ENCODE results near the gene RAB24. TPM values are rescaled to one million over a fixed set of nuclear protein-coding genes. Genes with fewer than 3 reads are reported as not detected.

The RAB24 gene
- total and polyA plus RNA-seq, 7 donors = 22.3 to 64.6 (median 33.6) TPM

DNA sequence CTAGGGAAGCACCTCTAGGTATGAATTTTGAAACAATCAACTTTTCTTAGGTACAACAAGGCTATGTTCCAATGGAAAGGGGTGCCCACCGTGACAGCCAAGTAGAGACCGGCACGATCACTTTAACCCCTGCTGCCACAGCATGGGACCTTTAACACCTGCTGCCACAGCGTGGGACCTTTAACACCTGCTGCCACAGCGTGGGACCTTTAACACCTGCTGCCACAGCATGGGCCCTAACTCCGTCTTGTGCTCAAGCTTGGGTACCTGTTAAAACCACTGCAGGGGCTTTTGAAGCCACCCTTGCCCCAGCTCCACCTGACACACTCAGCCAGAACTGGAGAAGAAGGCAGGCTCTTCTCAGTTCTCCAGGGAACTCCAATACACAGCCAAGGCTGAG is 26.4 kb upstream of the RAB24 start:
- DNase-seq = no peak
- WGBS, 2 donors = 86 to 91% methylated on average over 6 of the region's 6 CpGs
- H3K4me3 ChIP-seq = no peak overlapping the region
- H3K27me3 ChIP-seq = no peaks in the 10 kb centered on the region
- H3K27ac ChIP-seq = no peak overlapping the region
- no peaks in the 10 kb centered on the region for H3K4me1 ChIP-seq
- intact Hi-C loops (cut with DNase I) = no loop called here
- TF ChIP-seq POLR2AphosphoS5 (IDR thresholded peaks at IDR 0.05) (no peak), POLR2A (IDR thresholded peaks at IDR 0.05) (no peak), EP300 (IDR thresholded peaks at IDR 0.05) (no peak)
- TF ChIP-seq, protein P1, sequence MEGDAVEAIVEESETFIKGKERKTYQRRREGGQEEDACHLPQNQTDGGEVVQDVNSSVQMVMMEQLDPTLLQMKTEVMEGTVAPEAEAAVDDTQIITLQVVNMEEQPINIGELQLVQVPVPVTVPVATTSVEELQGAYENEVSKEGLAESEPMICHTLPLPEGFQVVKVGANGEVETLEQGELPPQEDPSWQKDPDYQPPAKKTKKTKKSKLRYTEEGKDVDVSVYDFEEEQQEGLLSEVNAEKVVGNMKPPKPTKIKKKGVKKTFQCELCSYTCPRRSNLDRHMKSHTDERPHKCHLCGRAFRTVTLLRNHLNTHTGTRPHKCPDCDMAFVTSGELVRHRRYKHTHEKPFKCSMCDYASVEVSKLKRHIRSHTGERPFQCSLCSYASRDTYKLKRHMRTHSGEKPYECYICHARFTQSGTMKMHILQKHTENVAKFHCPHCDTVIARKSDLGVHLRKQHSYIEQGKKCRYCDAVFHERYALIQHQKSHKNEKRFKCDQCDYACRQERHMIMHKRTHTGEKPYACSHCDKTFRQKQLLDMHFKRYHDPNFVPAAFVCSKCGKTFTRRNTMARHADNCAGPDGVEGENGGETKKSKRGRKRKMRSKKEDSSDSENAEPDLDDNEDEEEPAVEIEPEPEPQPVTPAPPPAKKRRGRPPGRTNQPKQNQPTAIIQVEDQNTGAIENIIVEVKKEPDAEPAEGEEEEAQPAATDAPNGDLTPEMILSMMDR (IDR thresholded peaks at IDR 0.05) = no peak
- peaks cover 18 to 62% (median 36%) of the 10 kb centered on the region in 4 donors for H3K36me3 ChIP-seq
- no peaks in the 10 kb centered on the region for H3K9me3 ChIP-seq

DNA sequence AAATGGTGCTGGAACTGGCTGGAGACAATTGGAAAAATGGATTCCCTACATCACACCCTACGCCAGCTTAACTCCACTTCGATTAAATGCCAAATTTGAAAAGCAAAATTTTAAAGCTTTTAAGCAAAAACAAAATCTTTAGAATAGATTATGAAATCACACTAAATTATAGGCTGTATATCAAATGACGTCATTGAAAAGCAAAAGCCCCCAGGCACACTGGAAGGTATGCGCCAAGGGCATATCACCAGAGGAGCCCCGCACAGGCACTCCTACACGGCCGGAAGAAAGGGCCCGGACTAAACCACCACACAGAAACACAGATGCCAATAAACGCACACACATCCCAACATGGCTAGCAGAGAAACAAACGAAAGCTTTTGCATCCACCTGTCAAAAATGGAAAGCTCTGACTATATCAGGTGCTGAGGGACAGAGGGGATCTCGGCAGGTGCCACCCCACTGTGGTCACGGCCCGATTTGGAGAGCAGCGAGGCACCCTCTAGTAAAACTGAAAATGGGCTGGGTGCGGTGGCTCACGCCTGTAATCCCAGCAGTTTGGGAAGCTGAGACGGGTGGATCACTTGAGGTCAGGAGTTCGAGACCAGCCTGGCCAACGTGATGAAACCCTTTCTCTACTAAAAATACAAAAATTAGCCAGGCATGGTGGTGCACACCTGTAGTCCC is 25.2 kb upstream of the RAB24 start:
- Histone ChIP-seq H3K9me3 (no peaks in the 10 kb centered on the region), H3K36me3 (peaks cover 8 to 50% (median 24%) of the 10 kb centered on the region in 4 donors), H3K4me1 (no peaks in the 10 kb centered on the region), H3K27me3 (no peaks in the 10 kb centered on the region), H3K27ac (no peak overlapping the region), H3K4me3 (no peak overlapping the region)
- TF ChIP-seq POLR2A (IDR thresholded peaks at IDR 0.05) = no peak
- TF ChIP-seq POLR2AphosphoS5 (IDR thresholded peaks at IDR 0.05) = no peak
- TF ChIP-seq, protein P1 (IDR thresholded peaks at IDR 0.05) = no peak
- no peak for TF ChIP-seq EP300 (IDR thresholded peaks at IDR 0.05)
- DNase-seq = no peak
- 88 to 93% methylated on average over 19 of the region's 19 CpGs for WGBS, 2 donors
- intact Hi-C loops (cut with DNase I) = no loop called here

- no peak for DNase-seq
- Histone ChIP-seq H3K9me3 (no peaks in the 10 kb centered on the region), H3K4me3 (no peak overlapping the region), H3K4me1 (no peaks in the 10 kb centered on the region), H3K36me3 (peaks cover 0 to 41% (median 17%) of the 10 kb centered on the region in 4 donors), H3K27me3 (no peaks in the 10 kb centered on the region), H3K27ac (peak overlapping the region in 3 of 4 donors; percentile 29 to 40 (median 34))
- intact Hi-C loops (cut with DNase I) = no loop called here
- TF ChIP-seq POLR2AphosphoS5 (IDR thresholded peaks at IDR 0.05) (no peak), EP300 (IDR thresholded peaks at IDR 0.05) (no peak), POLR2A (IDR thresholded peaks at IDR 0.05) (no peak)
- TF ChIP-seq, protein P1 (IDR thresholded peaks at IDR 0.05) = no peak
- whole genome bisulfite sequencing, 2 donors = 82 to 85% methylated on average over 28 of the region's 28 CpGs
Measured at GRCh38 chr5:177327539-177328522, 24.3 kb upstream of the RAB24 start.

DNA sequence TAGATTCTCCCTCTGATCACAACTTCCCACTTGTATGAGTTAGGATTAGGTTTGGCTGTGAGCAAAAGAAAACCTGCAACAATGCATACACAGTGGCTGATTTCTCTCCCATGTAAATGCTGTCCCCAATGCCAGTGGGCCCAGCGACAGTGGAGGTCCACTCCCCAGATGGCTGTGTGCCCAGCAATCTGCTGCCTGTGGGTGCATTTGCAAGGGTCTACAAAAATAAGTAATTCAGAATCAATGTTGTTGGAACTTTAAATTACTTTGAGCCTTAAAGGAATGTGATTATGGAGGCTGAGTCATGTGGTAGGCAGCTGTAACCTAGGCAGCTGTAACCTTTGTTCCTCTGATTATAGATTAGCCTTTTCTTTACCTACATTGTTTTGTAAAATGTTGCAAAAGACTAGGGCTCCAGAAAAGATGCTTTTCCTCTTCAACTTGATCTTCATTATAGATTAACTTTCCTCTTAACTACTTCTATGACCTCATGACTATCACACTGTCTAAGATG is 22.4 kb upstream of the RAB24 start:
- no peaks in the 10 kb centered on the region for H3K9me3 ChIP-seq
- H3K36me3 ChIP-seq = peaks cover 0 to 22% (median 12%) of the 10 kb centered on the region in 4 donors
- no peak for DNase-seq
- WGBS, 2 donors = 8 to 76% methylated on average over 1 of the region's 1 CpG
- H3K4me3 ChIP-seq = no peak overlapping the region
- no peaks in the 10 kb centered on the region for H3K4me1 ChIP-seq
- no peak overlapping the region for H3K27ac ChIP-seq
- H3K27me3 ChIP-seq = no peaks in the 10 kb centered on the region
- no peak for TF ChIP-seq POLR2AphosphoS5 (IDR thresholded peaks at IDR 0.05)
- no peak for TF ChIP-seq EP300 (IDR thresholded peaks at IDR 0.05)
- intact Hi-C loops (cut with DNase I) = no loop called here

DNA sequence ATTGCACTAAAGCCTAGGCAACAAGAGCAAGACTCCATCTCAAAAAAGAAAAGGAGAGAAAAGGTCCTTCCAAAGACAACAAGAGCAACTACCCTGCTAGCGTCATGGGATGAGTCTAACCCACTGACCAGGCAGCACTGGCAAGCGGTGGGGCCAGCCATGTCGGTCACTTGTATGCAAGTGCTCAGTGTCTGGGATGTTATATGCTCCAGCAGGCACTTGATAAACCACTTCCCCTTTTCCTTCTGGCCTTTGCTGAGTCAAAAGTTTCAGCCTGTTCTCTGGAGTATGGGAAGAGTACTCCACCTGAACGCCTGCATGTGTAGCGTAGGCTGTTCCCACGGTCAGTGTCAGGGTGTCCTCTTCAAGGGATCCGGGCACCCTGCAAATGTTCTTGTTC is 17.4 kb upstream of the RAB24 start:
- Histone ChIP-seq H3K4me1 (no peaks in the 10 kb centered on the region), H3K27me3 (no peaks in the 10 kb centered on the region), H3K27ac (no peak overlapping the region), H3K9me3 (no peaks in the 10 kb centered on the region), H3K36me3 (peaks cover 0 to 4% (median 2%) of the 10 kb centered on the region in 4 donors), H3K4me3 (no peak overlapping the region)
- DNase-seq = no peak
- intact Hi-C loops (cut with DNase I) = no loop called here
- 69 to 94% methylated on average over 7 of the region's 7 CpGs for WGBS, 2 donors
- TF ChIP-seq POLR2A (IDR thresholded peaks at IDR 0.05) (no peak), EP300 (IDR thresholded peaks at IDR 0.05) (no peak), POLR2AphosphoS5 (IDR thresholded peaks at IDR 0.05) (no peak)
- TF ChIP-seq, protein P1 (IDR thresholded peaks at IDR 0.05) = no peak
